ENCODE measurements around the gene ANLN. TPM values are rescaled to one million over a fixed set of nuclear protein-coding genes. Genes with fewer than 3 reads are reported as not detected.

ANLN gene
- 67.2 and 73.8 TPM in 2 replicates for total RNA-seq

GRCh38 chr7:36389371-36390198 is at the start of gene ANLN:
Gene ANLN (plus strand): TSS chr7:36389862. CDS start chr7:36390027, 165 bp downstream.
- intact Hi-C loops (cut with micrococcal nuclease): loop anchor here (1.0 to 5.0 kb wide), 7 partner anchors 22 to 1058 kb away; partner anchors contain the start of genes AOAH, ELMO1 and SEPTIN7

DNA sequence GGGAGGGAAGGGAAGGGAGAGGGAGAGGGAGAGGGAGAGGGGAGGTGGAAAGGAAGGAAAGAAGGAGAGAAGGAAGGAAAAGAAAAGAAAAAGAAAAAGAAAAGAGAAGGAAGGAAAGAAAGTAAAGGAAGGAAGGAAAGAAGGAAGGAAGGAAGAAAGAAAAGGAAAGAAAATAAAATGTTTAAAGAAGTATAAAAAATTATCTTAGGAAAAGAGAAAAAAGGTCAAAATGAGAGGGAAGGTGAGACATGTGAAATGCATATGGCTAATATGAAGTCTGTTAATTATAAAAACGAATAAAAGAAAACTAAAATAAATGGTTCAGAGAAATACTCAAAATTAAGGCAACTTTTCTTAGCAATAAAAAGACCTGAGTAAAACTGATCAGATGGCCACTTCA is 46.1 kb upstream of the ANLN start:
- intact Hi-C loops (cut with micrococcal nuclease): no loop called here

GRCh38 chr7:36344622-36345021 is 45.0 kb upstream of the ANLN start:
- intact Hi-C loops (cut with micrococcal nuclease): no loop called here

DNA sequence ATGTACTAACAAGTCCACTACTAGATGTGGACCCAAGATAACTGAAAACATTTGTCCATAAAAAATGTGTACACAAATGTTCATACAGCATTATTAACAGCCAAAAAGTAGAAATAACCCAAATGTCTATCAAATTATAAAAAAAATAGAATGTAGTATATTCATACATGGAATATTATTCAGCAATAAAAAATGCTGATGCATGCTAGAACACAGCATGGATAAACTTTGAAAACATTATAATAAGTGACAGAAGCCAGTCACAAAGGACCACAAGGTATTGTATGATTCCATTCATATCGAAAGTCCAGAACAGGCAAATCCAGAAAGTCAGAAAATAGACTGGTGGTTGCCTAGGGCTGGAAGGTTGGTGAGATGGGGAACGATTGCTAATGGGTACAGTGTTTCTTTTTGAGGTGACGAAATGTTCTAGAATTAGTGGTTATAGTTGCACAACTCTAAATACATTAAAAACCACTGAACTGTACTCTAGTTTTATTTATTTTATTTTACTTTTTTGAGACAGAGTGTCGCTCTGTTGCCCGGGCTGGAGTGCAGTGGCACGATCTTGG is 43.3 kb upstream of the ANLN start:
- intact Hi-C loops (cut with micrococcal nuclease): no loop called here

- intact Hi-C loops (cut with micrococcal nuclease): no loop called here
These were observed 41.4 kb upstream of the ANLN start for GRCh38 chr7:36348256-36348655.

- intact Hi-C loops (cut with micrococcal nuclease): no loop called here
These were observed 40.9 kb upstream of the ANLN start for GRCh38 chr7:36348771-36349170.

GRCh38 chr7:36349626-36350025 is 40.0 kb upstream of the ANLN start:
- intact Hi-C loops (cut with micrococcal nuclease): no loop called here

DNA sequence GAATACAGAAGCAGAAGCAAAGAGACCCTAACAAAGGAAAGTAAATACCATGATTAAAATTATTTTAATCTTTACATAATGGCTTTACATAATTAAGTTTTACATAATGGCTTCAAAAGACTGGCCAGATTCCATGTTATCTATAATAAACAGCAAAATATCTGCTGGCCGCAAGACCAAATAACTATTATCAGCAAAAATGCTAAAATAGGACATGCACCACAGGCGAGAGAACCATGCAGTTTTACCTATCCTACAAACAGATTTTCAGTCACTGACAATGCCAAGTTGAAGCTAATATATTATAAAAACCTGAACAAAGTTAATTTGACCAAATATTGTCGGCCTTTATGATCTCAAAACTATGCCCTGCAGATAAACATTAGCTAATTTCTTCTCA is 34.2 kb upstream of the ANLN start:
- intact Hi-C loops (cut with micrococcal nuclease): no loop called here

- intact Hi-C loops (cut with micrococcal nuclease): no loop called here
These were observed 32.6 kb upstream of the ANLN start for GRCh38 chr7:36357054-36357453.

DNA sequence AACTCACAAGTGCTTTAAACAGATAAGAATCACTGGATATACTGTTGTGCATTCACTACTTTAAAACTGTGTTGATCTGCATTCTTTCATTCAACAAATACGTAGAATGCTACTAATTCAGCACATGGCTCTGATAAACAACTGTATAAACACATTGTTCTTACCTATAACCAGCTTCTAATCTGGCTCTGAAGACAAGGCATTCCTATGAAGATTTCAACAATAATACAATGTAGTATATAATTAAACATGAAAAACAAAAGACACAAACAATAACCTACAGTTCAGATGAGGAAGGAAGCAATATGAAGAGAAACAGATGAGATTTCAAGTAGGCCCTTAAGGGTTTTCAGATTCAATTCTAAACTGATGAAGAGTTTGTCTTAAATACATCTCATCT is 31.1 kb upstream of the ANLN start:
- intact Hi-C loops (cut with micrococcal nuclease): no loop called here

GRCh38 chr7:36360244-36360643 is 29.4 kb upstream of the ANLN start:
- intact Hi-C loops (cut with micrococcal nuclease): loop anchor here (10.0 kb wide), 1 partner anchor 1325 kb away; the partner anchor contains the start of gene DPY19L1

- intact Hi-C loops (cut with micrococcal nuclease): loop anchor here (10.0 kb wide), 1 partner anchor 1326 kb away; the partner anchor contains the start of gene DPY19L1
These were observed 28.4 kb upstream of the ANLN start for GRCh38 chr7:36361227-36361626.

DNA sequence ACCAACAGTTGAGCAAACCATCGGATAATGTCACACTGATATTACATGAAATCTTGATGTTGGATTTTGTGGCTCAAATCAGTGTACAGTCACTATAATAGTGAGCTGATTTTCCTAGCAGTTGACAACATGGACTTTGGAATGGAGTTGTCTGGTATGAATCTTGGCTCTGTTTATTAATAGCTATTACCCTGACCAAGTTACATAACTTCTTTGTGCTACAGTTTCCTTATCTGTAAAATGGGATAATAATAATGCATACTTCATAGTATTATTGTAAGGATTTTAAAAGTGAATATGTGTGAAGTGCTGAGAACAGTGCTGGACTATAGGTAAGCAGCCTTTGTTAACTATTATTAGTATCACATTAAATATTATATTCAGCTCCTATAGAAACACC is 26.1 kb upstream of the ANLN start:
- intact Hi-C loops (cut with micrococcal nuclease): loop anchor here (10.0 kb wide), 1 partner anchor 1329 kb away; the partner anchor contains the start of gene DPY19L1

DNA sequence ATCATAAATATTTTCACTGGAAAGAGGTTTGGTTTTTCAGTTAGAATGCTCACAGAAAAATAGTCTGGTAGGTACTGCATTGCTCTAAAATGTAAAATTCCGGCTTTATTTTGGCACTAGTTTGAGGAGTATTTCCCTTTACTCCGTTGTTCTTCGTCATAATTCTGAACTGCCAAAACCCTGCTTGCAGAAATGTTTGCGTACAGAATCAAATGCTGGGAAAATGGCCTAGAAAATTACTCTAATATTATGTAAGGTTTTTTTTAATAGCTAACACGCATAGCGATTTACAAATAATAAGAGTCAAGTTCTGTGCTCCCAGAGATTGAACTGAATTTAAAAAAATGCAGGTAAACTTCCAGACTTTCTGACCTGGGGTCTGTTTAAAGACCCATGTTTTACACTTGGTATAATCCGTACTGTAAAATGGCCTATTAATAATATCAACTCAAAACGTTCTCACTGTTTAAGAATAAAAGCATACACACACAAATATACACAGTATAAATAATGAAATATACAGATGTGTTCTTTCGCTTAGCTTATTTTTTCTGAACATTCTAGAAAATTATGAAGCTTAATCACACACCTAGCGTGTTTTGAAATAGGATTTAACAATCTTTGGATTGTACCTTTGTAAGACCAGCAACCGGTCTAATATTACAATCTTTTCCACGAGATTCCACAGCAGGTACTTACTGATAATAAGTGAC is 23.5 kb upstream of the ANLN start:
- intact Hi-C loops (cut with micrococcal nuclease): loop anchor here (5.0 to 10.0 kb wide), 2 partner anchors 669 to 1331 kb away; partner anchors contain the start of genes DPY19L1 and HERPUD2

- intact Hi-C loops (cut with micrococcal nuclease): loop anchor here (1.0 to 10.0 kb wide), 4 partner anchors 22 to 1332 kb away; partner anchors contain the start of genes ANLN, DPY19L1 and HERPUD2
These were observed 22.7 kb upstream of the ANLN start for GRCh38 chr7:36366718-36367560.

DNA sequence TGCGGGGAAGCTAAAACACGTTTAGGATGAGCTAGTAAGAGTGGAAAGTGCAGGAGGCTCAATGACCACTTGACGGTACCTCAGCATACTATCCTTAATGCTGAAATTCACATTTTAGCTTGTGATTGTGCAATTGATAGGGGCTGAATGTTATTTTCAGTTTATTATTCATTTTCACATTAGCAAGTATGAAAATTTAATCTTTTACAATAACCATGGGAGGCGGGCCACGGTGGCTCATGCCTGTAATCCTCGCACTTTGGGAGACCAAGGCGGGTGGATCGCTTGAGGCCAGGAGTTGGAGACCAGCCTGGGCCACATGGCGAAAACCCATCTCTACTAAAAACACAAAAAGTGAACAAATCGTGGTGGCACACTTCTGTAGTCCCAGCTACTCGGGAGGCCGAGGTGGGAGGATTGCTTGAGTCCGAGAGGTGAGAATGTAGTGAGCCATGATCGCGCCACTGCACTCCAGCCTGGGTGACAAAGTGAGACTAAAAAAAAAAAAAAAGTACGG is 22.0 kb upstream of the ANLN start:
- intact Hi-C loops (cut with micrococcal nuclease): loop anchor here (1.0 to 10.0 kb wide), 4 partner anchors 22 to 1333 kb away; partner anchors contain the start of genes ANLN, DPY19L1 and HERPUD2

DNA sequence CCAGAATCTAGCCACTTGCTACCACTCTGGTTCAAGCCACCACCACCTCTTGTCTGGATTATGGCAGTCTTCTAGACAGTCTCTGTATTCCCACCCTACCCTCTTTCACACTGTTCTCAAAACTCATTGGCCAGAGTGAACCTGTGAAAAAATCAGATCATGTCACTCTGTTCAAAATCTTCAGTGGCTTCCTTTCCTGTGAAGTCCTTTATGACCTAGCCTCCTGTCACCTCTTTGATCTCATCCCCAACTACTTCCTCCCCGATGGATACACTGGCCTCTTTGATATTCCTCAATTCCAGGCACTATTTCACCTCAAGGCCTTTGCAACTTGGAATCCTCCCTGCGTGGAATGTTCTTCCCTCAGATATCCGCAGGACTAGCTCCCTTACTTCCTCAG is 21.2 kb upstream of the ANLN start:
- intact Hi-C loops (cut with micrococcal nuclease): loop anchor here (5.0 to 10.0 kb wide), 2 partner anchors 671 to 1334 kb away; partner anchors contain the start of genes DPY19L1 and HERPUD2

DNA sequence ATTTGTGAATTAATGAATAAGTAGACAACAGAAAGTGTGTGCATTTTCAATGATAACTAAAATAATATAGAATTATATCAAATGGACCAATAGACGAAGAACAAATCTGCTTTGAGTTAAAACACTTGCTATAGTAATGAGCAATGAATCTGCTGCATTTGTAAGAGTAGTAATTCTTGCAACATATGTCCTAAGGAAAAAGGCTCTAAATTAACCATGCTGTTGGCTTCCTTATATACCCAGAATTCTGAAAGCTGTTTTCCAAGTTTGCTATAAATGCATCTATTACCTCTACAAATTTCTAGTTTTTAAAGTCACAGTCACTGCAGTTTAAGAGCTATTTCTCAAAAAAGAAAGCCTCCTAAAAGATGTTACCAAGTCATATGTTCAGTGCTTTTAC is 20.5 kb upstream of the ANLN start:
- intact Hi-C loops (cut with micrococcal nuclease): loop anchor here (5.0 to 10.0 kb wide), 2 partner anchors 672 to 1334 kb away; partner anchors contain the start of genes DPY19L1 and HERPUD2

GRCh38 chr7:36370046-36370445 is 19.6 kb upstream of the ANLN start:
- intact Hi-C loops (cut with micrococcal nuclease): no loop called here

- intact Hi-C loops (cut with micrococcal nuclease): no loop called here
These were observed 17.5 kb upstream of the ANLN start for GRCh38 chr7:36372156-36372555.

Data from T-helper 2 cell treated with Interferon-gamma antibody and Interleukin-4, amounts not matched to agents 100 ng/mL and 5 ng/mL, for 36 hours (primary cell).